D721Med (cell line): ENCODE data around the gene KRTAP10-6.
"Not testable (repeated sequence)": the region's sequence is repeated elsewhere in the genome, so short reads cannot be mapped to it uniquely, and the experiment has no call there.

ENCODE experiments used
- DNase-seq: peaks from one replicate; pipeline ENCODE4 v3.0.0; 2011; ENCODE audit warnings: low spot score; ENCODE audit not compliant: insufficient read length
- FAIRE-seq: peaks from 2 replicates; lab custom pipeline; 2011; peaks lifted over from hg19 to GRCh38; lab: Jason Lieb, UNC
- TF ChIP-seq, protein P1 (sequence below): IDR thresholded peaks from 2 replicates; pipeline ENCODE4 v1.5.1; 2012; ENCODE audit warnings: mild to moderate bottlenecking, control low read depth; ENCODE audit not compliant: insufficient read depth; ENCODE audit errors: missing control alignments

Gene KRTAP10-6

DNA sequence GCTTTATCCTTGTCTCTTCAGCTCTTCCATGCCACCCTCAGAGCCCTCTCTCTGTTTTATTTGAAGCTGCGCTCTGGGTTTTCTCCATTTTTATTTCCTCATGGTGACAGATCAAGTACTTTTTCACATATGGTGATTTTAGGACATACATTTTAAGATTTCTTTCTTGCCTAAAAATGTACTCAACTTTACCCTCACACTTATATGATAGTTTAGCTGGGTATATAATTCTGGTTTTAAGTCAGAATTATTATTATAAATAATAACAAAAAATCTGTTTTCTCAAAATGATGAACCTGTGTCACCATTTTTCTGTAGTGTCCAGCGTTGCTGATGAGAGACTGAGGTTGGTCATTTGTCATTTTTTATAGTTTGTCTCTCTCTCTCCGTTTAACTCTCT, 11.1 kb downstream of the KRTAP10-6 start:
- DNase-seq (no peak), FAIRE-seq (no peak)
- TF ChIP-seq, protein P1, sequence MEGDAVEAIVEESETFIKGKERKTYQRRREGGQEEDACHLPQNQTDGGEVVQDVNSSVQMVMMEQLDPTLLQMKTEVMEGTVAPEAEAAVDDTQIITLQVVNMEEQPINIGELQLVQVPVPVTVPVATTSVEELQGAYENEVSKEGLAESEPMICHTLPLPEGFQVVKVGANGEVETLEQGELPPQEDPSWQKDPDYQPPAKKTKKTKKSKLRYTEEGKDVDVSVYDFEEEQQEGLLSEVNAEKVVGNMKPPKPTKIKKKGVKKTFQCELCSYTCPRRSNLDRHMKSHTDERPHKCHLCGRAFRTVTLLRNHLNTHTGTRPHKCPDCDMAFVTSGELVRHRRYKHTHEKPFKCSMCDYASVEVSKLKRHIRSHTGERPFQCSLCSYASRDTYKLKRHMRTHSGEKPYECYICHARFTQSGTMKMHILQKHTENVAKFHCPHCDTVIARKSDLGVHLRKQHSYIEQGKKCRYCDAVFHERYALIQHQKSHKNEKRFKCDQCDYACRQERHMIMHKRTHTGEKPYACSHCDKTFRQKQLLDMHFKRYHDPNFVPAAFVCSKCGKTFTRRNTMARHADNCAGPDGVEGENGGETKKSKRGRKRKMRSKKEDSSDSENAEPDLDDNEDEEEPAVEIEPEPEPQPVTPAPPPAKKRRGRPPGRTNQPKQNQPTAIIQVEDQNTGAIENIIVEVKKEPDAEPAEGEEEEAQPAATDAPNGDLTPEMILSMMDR, result no peak

DNA sequence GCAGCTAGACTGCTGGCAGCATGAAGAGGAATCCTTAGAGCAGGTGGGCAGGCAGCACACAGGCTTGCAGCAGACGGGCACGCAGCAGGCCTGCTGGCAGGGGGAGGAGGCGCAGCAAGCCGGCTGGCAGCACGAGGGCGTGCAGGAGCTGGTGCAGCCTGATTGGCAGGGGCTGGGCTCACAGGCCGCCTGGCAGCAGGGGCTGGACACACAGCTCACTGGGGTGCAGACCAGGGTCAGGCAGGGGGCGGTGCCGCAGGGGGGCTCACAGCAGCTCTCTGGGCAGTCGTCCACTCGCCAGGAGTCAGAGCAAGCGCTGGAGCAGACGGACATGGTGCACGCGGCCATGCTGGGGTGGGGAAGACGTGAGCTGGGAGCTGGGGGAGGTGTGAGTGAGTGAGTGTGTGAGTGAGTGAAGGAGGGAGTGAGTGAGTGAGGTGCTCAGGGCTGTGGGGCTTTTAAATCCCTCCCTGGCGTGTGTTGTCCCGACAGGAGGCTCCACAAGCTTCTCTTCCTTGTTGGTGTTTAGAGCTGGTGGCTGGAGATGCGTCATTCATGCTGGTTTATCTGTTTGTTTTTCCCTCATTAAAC, 12.0 kb downstream of the KRTAP10-6 start, which contains the start of gene KRTAP10-5:
TSS of gene KRTAP10-5 (minus strand) at position 374 of the 591 bp plus-strand sequence. CDS start at position 348, 26 bp downstream.
- FAIRE-seq, result not testable (repeated sequence)

DNA sequence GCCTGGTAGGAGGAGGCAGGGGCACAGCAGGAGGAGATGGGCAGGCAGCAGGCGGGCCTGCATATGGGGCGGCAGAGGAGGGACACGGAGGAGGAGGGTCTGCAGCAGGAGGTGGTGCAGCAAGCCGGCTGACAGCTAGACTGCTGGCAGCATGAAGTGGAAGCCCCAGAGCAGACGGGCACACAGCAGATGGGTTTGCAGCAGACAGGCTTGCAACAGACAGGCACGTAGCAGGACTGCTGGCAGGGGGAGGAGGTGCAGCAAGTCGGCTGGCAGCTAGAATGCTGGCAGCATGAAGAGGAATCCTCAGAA, 12.5 kb downstream of the KRTAP10-6 start:
- TF ChIP-seq, protein P1, result no peak

More for the DNA sequence above, 12.0 kb downstream of the KRTAP10-6 start, which contains the start of gene KRTAP10-5:
- not testable (repeated sequence) for DNase-seq

DNA sequence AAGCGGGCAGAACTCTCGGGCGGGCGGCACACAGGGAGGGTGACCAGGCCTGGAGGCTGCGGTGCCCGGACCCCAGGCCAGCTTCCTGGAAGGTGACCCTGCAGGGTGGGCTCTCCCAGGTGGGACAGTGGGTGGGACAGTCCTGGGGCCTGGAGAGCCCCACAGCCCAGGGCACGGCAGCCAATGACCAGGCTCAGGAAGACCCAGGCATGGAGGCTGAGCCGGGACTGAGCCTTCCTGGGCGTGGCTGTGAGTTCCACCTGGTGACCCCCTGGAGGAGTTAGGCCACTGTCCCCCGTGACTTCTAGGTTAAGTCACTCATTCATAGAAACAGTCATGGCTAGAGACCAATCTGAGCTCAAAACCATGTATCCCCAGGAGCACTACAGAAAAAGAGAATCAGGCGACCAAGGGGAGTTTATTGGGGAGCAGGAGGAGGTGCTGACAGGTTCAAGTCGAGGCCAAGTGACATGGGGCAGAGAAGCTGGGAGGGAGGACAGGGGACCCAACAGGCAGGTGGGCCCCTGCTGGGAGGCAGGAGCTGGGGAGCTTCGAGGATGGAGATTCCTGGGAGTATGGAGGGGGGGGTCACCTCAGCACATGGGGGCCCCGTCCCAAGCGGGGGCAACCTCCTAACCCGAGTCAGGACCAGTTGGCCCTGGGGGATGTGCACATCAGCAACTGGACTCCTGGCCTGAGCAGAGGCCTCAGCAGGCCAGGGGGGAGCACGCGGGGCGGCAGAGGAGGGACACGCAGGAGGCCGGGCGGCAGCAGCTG, 13.1 kb downstream of the KRTAP10-6 start:
- DNase-seq, result no peak
- TF ChIP-seq, protein P1, result no peak
- FAIRE-seq, result no peak

More for the DNA sequence above, 12.5 kb downstream of the KRTAP10-6 start:
- FAIRE-seq, result no peak
- no peak for DNase-seq

DNA sequence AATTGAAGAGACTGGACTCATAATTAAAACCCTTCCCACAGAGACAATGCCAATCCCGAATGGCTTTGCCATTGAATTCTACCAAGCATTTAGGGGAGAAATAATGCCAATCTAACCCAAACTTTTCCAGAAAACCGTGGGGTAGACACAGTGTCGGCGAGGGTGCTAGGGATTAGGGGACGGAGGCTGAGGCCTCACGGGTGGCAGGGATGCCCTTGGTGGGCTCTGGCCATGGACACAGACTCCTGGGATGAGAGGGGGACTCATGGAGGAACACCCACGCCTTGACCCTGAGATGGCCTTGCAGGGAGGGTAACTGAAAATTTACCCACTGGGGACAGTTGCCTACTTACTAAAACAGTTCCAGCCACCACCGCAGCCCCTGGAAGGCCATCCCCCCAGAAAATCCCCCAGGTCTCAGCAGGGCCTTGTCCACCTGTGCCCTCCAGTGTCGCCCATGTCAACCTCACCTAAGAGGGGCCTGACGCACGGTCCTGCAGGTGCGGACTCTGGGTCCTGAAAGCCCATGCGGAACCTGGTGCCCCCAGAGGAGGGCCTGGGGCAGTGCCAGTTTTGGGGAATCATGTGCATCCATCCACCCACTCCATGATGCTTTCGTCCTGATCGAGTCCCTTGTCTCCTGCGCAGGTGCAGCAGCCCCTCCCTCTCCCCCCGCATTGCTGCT, 13.8 kb downstream of the KRTAP10-6 start:
- TF ChIP-seq, protein P1, result no peak
- DNase-seq, result no peak
- FAIRE-seq, result no peak

DNA sequence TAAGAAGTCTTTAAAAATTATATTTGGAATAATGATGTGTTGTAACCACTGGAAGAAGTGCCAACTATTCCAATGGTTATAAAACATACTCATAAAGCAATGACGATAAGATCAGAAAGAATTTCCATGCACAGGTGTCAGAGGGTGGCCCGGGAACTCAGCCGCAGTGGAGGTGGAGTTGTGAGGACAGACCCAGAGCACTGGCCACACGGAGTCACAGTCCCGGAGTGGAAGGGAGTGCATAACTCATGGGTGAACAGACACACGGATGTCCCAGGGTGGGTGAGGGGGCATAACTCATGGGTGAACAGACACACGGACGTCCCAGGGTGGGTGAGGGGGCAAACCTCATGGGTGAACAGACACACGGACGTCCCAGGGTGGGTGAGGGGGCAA, 16.3 kb downstream of the KRTAP10-6 start:
- FAIRE-seq (no peak), DNase-seq (no peak)
- TF ChIP-seq, protein P1, result no peak

DNA sequence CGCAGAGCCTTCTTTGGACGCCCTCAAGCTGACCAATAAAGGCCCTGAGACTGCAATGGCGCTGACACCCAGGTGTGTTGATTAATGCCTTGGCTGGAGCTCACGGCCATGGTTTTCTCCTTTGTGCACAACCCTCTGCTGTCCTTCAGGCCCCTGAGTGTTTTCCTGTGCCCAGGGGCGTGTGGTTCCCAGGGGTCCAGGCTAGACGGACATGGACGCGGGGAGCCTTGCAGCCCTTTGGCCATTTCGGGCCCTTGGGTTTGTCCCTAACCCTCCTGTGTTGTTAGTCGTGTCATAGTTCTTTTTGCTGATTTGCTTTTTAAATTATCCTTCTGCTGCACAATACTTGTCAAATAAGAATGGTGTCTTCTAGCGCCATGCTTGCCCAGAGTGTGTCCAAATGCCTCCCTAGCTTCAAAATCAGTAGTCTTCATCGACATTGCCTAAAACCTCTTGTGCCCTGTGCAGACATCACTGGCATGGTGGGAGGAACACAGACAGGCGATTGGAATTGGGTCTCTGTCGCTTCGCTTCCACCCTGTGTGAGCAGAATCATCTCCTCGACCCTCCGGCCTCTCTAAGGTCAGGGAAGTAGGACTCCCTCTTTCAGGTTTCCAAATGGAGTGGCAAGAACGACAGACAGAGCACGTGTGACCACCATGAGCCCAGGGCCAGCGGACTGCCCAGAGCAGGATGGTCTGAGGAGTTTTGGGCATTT, 16.8 kb downstream of the KRTAP10-6 start:
- TF ChIP-seq, protein P1, result no peak
- DNase-seq, result no peak
- no peak for FAIRE-seq
